HG03039 (cell line): ENCODE results near the gene GALNT14.

Source experiments
- ATAC-seq: cut with Tn5 transposase; IDR thresholded peaks from one replicate; pipeline ENCODE4 v1.9.1; 2021; ENCODE audit warnings: mild to moderate bottlenecking, moderate library complexity; ENCODE audit not compliant: unreplicated experiment

Gene GALNT14

GRCh38 chr2:30865892-30866681 is 272.2 kb downstream of the GALNT14 start:
- ATAC-seq, result no peak

GRCh38 chr2:30865243-30865642 is 273.0 kb downstream of the GALNT14 start:
- ATAC-seq, result no peak

GRCh38 chr2:30862054-30862651 is 276.1 kb downstream of the GALNT14 start:
- no peak for ATAC-seq

GRCh38 chr2:30860726-30861125 is 277.5 kb downstream of the GALNT14 start:
- no peak for ATAC-seq
